ENCODE measurements around the gene IGSF21.

The IGSF21 gene

DNA sequence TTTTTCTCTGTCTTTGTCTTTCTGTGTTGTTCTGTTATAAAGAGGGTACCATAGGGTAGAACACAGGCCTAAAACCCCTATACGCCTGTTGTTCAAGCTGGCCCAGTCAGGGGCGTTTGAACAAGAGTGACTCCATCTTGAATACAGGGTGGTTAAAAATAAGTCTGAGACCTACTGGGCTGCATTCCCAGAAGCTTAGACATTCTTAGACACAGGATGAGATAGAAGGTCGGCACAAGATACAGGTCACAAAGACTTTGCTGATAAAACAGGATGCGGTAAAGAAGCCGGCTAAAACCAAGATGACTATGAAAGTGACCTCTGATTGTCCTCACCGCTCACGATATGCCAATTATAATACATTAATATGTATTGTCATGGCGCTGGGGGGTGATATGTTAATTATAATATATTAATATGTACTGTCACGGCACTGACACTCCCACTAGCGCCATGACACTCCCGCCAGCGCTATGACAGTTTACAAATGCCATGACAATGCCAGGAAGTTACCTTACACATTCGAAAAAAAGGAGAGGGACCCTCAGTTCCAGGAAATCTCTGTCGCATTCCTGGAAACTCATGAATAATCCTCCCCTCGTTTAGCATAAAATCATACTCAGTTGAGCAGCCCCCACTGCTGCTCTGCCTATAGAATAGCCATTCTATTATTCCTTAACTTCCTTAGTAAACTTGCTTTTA lies 314.6 kb downstream of the IGSF21 start:
- DNase-seq (ENCODE audit: low read depth in 1 of 2, low spot score in 1 of 2): no peak
- TF ChIP-seq GABPA (IDR thresholded peaks at IDR 0.05; ENCODE audit: low read depth) (no peak), POLR2AphosphoS5 (IDR thresholded peaks at IDR 0.05; ENCODE audit: low read depth) (no peak), SPI1 (IDR thresholded peaks at IDR 0.05; ENCODE audit: borderline replicate concordance, low read depth) (no peak)
- TF ChIP-seq, protein P1, sequence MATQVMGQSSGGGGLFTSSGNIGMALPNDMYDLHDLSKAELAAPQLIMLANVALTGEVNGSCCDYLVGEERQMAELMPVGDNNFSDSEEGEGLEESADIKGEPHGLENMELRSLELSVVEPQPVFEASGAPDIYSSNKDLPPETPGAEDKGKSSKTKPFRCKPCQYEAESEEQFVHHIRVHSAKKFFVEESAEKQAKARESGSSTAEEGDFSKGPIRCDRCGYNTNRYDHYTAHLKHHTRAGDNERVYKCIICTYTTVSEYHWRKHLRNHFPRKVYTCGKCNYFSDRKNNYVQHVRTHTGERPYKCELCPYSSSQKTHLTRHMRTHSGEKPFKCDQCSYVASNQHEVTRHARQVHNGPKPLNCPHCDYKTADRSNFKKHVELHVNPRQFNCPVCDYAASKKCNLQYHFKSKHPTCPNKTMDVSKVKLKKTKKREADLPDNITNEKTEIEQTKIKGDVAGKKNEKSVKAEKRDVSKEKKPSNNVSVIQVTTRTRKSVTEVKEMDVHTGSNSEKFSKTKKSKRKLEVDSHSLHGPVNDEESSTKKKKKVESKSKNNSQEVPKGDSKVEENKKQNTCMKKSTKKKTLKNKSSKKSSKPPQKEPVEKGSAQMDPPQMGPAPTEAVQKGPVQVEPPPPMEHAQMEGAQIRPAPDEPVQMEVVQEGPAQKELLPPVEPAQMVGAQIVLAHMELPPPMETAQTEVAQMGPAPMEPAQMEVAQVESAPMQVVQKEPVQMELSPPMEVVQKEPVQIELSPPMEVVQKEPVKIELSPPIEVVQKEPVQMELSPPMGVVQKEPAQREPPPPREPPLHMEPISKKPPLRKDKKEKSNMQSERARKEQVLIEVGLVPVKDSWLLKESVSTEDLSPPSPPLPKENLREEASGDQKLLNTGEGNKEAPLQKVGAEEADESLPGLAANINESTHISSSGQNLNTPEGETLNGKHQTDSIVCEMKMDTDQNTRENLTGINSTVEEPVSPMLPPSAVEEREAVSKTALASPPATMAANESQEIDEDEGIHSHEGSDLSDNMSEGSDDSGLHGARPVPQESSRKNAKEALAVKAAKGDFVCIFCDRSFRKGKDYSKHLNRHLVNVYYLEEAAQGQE (IDR thresholded peaks at IDR 0.05; ENCODE audit: insufficient replicate concordance, low read depth): no peak
- TF ChIP-seq, protein P2, sequence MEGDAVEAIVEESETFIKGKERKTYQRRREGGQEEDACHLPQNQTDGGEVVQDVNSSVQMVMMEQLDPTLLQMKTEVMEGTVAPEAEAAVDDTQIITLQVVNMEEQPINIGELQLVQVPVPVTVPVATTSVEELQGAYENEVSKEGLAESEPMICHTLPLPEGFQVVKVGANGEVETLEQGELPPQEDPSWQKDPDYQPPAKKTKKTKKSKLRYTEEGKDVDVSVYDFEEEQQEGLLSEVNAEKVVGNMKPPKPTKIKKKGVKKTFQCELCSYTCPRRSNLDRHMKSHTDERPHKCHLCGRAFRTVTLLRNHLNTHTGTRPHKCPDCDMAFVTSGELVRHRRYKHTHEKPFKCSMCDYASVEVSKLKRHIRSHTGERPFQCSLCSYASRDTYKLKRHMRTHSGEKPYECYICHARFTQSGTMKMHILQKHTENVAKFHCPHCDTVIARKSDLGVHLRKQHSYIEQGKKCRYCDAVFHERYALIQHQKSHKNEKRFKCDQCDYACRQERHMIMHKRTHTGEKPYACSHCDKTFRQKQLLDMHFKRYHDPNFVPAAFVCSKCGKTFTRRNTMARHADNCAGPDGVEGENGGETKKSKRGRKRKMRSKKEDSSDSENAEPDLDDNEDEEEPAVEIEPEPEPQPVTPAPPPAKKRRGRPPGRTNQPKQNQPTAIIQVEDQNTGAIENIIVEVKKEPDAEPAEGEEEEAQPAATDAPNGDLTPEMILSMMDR (IDR thresholded peaks at IDR 0.05; ENCODE audit: insufficient read depth, low read length): no peak
- Histone ChIP-seq H3K27me3 (ENCODE audit: insufficient read depth, poor library complexity, severe bottlenecking) (no peaks in the 10 kb centered on the region), H3K27ac (replicated peaks) (no peak overlapping the region), H3K4me3 (replicated peaks; ENCODE audit: insufficient read depth, low read length) (no peak overlapping the region)

DNA sequence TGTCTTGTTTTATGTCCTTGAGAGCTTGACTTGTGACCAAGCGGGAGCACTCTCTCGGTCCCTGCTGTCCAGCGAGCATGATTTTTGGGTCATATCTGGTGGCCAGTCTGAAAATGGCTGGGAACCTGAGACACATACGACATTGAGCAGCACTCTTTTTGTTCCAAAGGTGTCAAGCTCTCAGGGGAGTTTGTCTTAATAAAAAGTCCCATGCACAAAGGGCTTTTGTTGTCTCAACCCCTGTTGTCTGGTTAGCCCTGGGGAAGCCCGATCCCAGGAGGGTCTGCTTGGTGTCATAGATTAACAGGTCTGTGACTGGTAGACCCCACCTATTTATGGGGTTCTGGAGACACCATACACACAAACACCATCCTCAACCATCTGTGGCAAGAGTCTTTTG lies 315.4 kb downstream of the IGSF21 start:
- DNase-seq (ENCODE audit: low read depth in 1 of 2, low spot score in 1 of 2): no peak
- TF ChIP-seq POLR2AphosphoS5 (IDR thresholded peaks at IDR 0.05; ENCODE audit: low read depth) (no peak), GABPA (IDR thresholded peaks at IDR 0.05; ENCODE audit: low read depth) (no peak), SPI1 (IDR thresholded peaks at IDR 0.05; ENCODE audit: borderline replicate concordance, low read depth) (no peak)
- TF ChIP-seq, protein P1 (IDR thresholded peaks at IDR 0.05; ENCODE audit: insufficient replicate concordance, low read depth): no peak
- TF ChIP-seq, protein P2 (IDR thresholded peaks at IDR 0.05; ENCODE audit: insufficient read depth, low read length): no peak
- Histone ChIP-seq H3K4me3 (replicated peaks; ENCODE audit: insufficient read depth, low read length) (no peak overlapping the region), H3K27me3 (ENCODE audit: insufficient read depth, poor library complexity, severe bottlenecking) (no peaks in the 10 kb centered on the region), H3K27ac (replicated peaks) (no peak overlapping the region)

DNA sequence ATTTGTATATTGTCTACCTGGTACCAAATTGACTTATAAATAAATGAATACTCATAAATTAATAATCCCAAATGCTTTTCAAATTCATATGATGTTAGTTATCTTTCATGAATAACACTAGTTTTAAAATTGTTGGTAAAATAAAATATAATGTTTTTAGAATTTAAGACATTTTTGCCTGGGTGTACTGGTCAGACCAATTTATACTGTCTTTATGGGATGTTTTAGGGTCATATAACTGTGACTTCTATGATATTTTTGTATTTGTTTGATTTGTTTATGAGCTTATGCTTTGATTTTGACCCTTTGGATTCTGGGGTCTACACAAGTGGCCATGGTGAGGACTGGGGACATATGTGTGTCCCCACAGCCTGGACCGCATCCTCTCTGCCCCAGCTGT lies 319.0 kb downstream of the IGSF21 start:
- DNase-seq (ENCODE audit: low read depth in 1 of 2, low spot score in 1 of 2): no peak
- Histone ChIP-seq H3K4me3 (replicated peaks; ENCODE audit: insufficient read depth, low read length) (no peak overlapping the region), H3K27me3 (ENCODE audit: insufficient read depth, poor library complexity, severe bottlenecking) (no peaks in the 10 kb centered on the region), H3K27ac (replicated peaks) (no peak overlapping the region)
- TF ChIP-seq POLR2AphosphoS5 (IDR thresholded peaks at IDR 0.05; ENCODE audit: low read depth): no peak
- TF ChIP-seq, protein P1 (IDR thresholded peaks at IDR 0.05; ENCODE audit: insufficient replicate concordance, low read depth): no peak
- no peak for TF ChIP-seq GABPA (IDR thresholded peaks at IDR 0.05; ENCODE audit: low read depth)
- TF ChIP-seq SPI1 (IDR thresholded peaks at IDR 0.05; ENCODE audit: borderline replicate concordance, low read depth): no peak
- TF ChIP-seq, protein P2 (IDR thresholded peaks at IDR 0.05; ENCODE audit: insufficient read depth, low read length): no peak
